DOHH2 (cell line): Measurements from ENCODE around the gene AANAT.

ENCODE experiments used
- H3F3A ChIP-seq: fragments of 200-600 bp; sonication (generic), shearing (Covaris generic); 2 replicates; pipeline ENCODE4 v1.6.0; 2016; ENCODE audit warnings: antibody characterized with exemption, mild to moderate bottlenecking; ENCODE audit not compliant: control insufficient read depth, insufficient read depth
- H3K27ac ChIP-seq: fragments of 200-600 bp; sonication (generic); 2 replicates; pipeline ENCODE4 v1.5.1; 2014; ENCODE audit warnings: low read depth, mild to moderate bottlenecking, low read length, moderate library complexity
- H3K27me3 ChIP-seq: fragments of 200-600 bp; sonication (generic); 2 replicates; pipeline ENCODE4 v1.6.1; 2014; ENCODE audit warnings: mild to moderate bottlenecking, low read length, mixed read lengths; ENCODE audit not compliant: control insufficient read depth
- H3K36me3 ChIP-seq: fragments of 200-600 bp; sonication (generic); 2 replicates; pipeline ENCODE4 v1.6.1; 2014; ENCODE audit warnings: mild to moderate bottlenecking, low read length, moderate library complexity, mixed read lengths; ENCODE audit not compliant: control insufficient read depth
- H3K4me1 ChIP-seq: fragments of 200-600 bp; sonication (generic); 2 replicates; pipeline ENCODE4 v1.6.1; 2014; ENCODE audit warnings: mild to moderate bottlenecking, low read length, mixed read lengths; ENCODE audit not compliant: control insufficient read depth
- H3K4me2 ChIP-seq: fragments of 200-600 bp; sonication (generic); 2 replicates; pipeline ENCODE4 v1.6.0; 2014; ENCODE audit warnings: mild to moderate bottlenecking, low read length, moderate library complexity
- H3K4me3 ChIP-seq: fragments of 200-600 bp; sonication (generic); 2 replicates; pipeline ENCODE4 v1.5.1; 2014; ENCODE audit warnings: mild to moderate bottlenecking, low read length, mixed read lengths
- H3K79me2 ChIP-seq: fragments of 200-600 bp; sonication (generic); 2 replicates; pipeline ENCODE4 v1.6.1; 2014; ENCODE audit warnings: mild to moderate bottlenecking, low read length, mixed read lengths; ENCODE audit not compliant: control insufficient read depth
- H3K9me2 ChIP-seq: fragments of 200-600 bp; sonication (generic); replicated peaks from 2 replicates; pipeline ENCODE4 v1.6.1; 2014; ENCODE audit warnings: mild to moderate bottlenecking, low read length, mixed read lengths; ENCODE audit not compliant: control insufficient read depth
- H3K9me3 ChIP-seq: fragments of 200-600 bp; sonication (generic); 2 replicates; pipeline ENCODE4 v1.6.1; 2014; ENCODE audit warnings: antibody characterized with exemption, low read length, mixed read lengths; ENCODE audit not compliant: control insufficient read depth, insufficient read depth
- H4K20me1 ChIP-seq: fragments of 200-600 bp; sonication (generic); 2 replicates; pipeline ENCODE4 v1.6.0; 2014; ENCODE audit warnings: low read depth, mild to moderate bottlenecking, antibody characterized with exemption, low read length, moderate library complexity; ENCODE audit not compliant: control insufficient read depth, insufficient read depth
- CTCF ChIP-seq: fragments of 200-600 bp; sonication (generic); IDR thresholded peaks from one replicate; pipeline ENCODE4 v1.5.1; 2014; ENCODE audit warnings: antibody characterized with exemption, mild to moderate bottlenecking, low read depth, low read length; ENCODE audit not compliant: poor library complexity, severe bottlenecking
- EZH2phosphoT487 ChIP-seq: fragments of 200-600 bp; sonication (generic); IDR thresholded peaks from 2 replicates; pipeline ENCODE4 v1.6.1; 2017; ENCODE audit warnings: borderline replicate concordance, mild to moderate bottlenecking, antibody characterized with exemption, low read length, moderate library complexity, mixed read lengths

AANAT gene

GRCh38 chr17:76487451-76488192 lies 20.2 kb downstream of the AANAT start:
- no peak for TF ChIP-seq CTCF
- TF ChIP-seq EZH2phosphoT487 = no peak
- peaks cover 12% of the 10 kb centered on the region for H3F3A ChIP-seq
- H3K4me3 ChIP-seq = no peak overlapping the region
- H3K27me3 ChIP-seq = no peaks in the 10 kb centered on the region
- H3K9me3 ChIP-seq = no peaks in the 10 kb centered on the region
- peaks cover 59% of the 10 kb centered on the region for H3K4me1 ChIP-seq
- peaks cover 3% of the 10 kb centered on the region for H3K79me2 ChIP-seq
- H3K36me3 ChIP-seq = peaks cover 11% of the 10 kb centered on the region
- H3K27ac ChIP-seq = no peak overlapping the region
- no peak overlapping the region for H3K4me2 ChIP-seq
- no peaks in the 10 kb centered on the region for H4K20me1 ChIP-seq
- H3K9me2 ChIP-seq = no peaks in the 10 kb centered on the region

- Histone ChIP-seq H3F3A (peaks cover 6% of the 10 kb centered on the region), H3K4me1 (peaks cover 58% of the 10 kb centered on the region), H3K9me3 (no peaks in the 10 kb centered on the region), H4K20me1 (no peaks in the 10 kb centered on the region), H3K36me3 (peaks cover 3% of the 10 kb centered on the region; the same call in 1 of the 2 replicates), H3K4me3 (no peak overlapping the region), H3K27ac (no peak overlapping the region), H3K79me2 (peaks cover 17% of the 10 kb centered on the region), H3K4me2 (no peak overlapping the region), H3K9me2 (no peaks in the 10 kb centered on the region), H3K27me3 (no peaks in the 10 kb centered on the region)
- TF ChIP-seq EZH2phosphoT487 (no peak), CTCF (no peak)
Measured at GRCh38 chr17:76490112-76490710, 22.8 kb downstream of the AANAT start.

GRCh38 chr17:76491271-76492122 lies 24.1 kb downstream of the AANAT start:
- Histone ChIP-seq H3K4me2 (peak overlapping the region; percentile 88), H3K36me3 (peaks cover 3% of the 10 kb centered on the region)
- TF ChIP-seq CTCF (no peak), EZH2phosphoT487 (no peak)

More at GRCh38 chr17:76491271-76492122, 24.1 kb downstream of the AANAT start:
- H3K27ac ChIP-seq = peak overlapping the region; percentile 72
- H3K9me2 ChIP-seq = no peaks in the 10 kb centered on the region
- H3F3A ChIP-seq = peaks cover 1% of the 10 kb centered on the region
- peaks cover 28% of the 10 kb centered on the region for H3K79me2 ChIP-seq
- peak overlapping the region; percentile 63 for H3K4me3 ChIP-seq
- no peaks in the 10 kb centered on the region for H3K9me3 ChIP-seq
- peaks cover 57% of the 10 kb centered on the region for H3K4me1 ChIP-seq
- no peaks in the 10 kb centered on the region for H3K27me3 ChIP-seq
- no peaks in the 10 kb centered on the region for H4K20me1 ChIP-seq
